Calu3 (cell line): ENCODE results near the gene TMEM37. TPM values are rescaled to one million over a fixed set of nuclear protein-coding genes. Genes with fewer than 3 reads are reported as not detected.

Source experiments
- BruUV-seq: library from RNA; stranded (reverse); fragments of 400-500 nt; replicated peaks from 2 replicates; lab custom pipeline; 2021; lab: Mats Ljungman, UMichigan
- CTCF ChIA-PET: fragments of 300-600 bp; sonication (Branson Sonifier 250); formaldehyde crosslinking; loops from one replicate; lab custom pipeline; 2022; ENCODE audit warnings: antibody characterized with exemption; lab: Charles Lee
- DNase-seq: peaks from one replicate; pipeline ENCODE4 v3.0.0; 2022
- H3K27ac Mint-ChIP-seq: one replicate; pipeline ENCODE4 v1.8.0; 2022; ENCODE audit warnings: mixed read lengths; ENCODE audit not compliant: unreplicated experiment
- H3K27me3 Mint-ChIP-seq: one replicate; pipeline ENCODE4 v1.8.0; 2022; ENCODE audit warnings: mixed read lengths; ENCODE audit not compliant: unreplicated experiment
- H3K36me3 Mint-ChIP-seq: one replicate; pipeline ENCODE4 v1.8.0; 2022; ENCODE audit warnings: mild to moderate bottlenecking, moderate library complexity, mixed read lengths; ENCODE audit not compliant: insufficient read depth, unreplicated experiment
- H3K4me1 Mint-ChIP-seq: one replicate; pipeline ENCODE4 v1.8.0; 2022; ENCODE audit warnings: mild to moderate bottlenecking, low read depth, mixed read lengths; ENCODE audit not compliant: unreplicated experiment
- H3K4me3 Mint-ChIP-seq: one replicate; pipeline ENCODE4 v1.8.0; 2022; ENCODE audit warnings: mild to moderate bottlenecking, low read depth, moderate library complexity, mixed read lengths; ENCODE audit not compliant: unreplicated experiment
- H3K9me3 Mint-ChIP-seq: one replicate; pipeline ENCODE4 v1.8.0; 2022; ENCODE audit warnings: low read depth, mixed read lengths; ENCODE audit not compliant: unreplicated experiment
- intact Hi-C: fragments of 100-400 bp; cut with micrococcal nuclease; formaldehyde crosslinking; loops from one replicate; pipeline ENCODE4 v1.10.0; 2022; ENCODE audit not compliant: unreplicated experiment
- total RNA-seq: library from RNA; stranded (reverse); gene quantifications from 2 replicates; pipeline ENCODE4 v1.2.3, GENCODE V29; 2022
- TF ChIP-seq, protein P1 (sequence below): fragments of 200-600 bp; IDR thresholded peaks from one replicate; pipeline ENCODE4 v1.8.0; 2022; ENCODE audit warnings: antibody characterized with exemption; ENCODE audit not compliant: unreplicated experiment

Gene TMEM37
- total RNA-seq, 1 experiment from 2014 or later, result 0.76 TPM

- no peaks in the 10 kb centered on the region for H3K27me3 Mint-ChIP-seq
- peaks cover 20% of the 10 kb centered on the region for H3K4me1 Mint-ChIP-seq
- intact Hi-C loops, result no loop called here
- BruUV-seq, result no TSS peak
- no peaks in the 10 kb centered on the region for H3K9me3 Mint-ChIP-seq
- H3K36me3 Mint-ChIP-seq, result no peaks in the 10 kb centered on the region
- TF ChIP-seq, protein P1, sequence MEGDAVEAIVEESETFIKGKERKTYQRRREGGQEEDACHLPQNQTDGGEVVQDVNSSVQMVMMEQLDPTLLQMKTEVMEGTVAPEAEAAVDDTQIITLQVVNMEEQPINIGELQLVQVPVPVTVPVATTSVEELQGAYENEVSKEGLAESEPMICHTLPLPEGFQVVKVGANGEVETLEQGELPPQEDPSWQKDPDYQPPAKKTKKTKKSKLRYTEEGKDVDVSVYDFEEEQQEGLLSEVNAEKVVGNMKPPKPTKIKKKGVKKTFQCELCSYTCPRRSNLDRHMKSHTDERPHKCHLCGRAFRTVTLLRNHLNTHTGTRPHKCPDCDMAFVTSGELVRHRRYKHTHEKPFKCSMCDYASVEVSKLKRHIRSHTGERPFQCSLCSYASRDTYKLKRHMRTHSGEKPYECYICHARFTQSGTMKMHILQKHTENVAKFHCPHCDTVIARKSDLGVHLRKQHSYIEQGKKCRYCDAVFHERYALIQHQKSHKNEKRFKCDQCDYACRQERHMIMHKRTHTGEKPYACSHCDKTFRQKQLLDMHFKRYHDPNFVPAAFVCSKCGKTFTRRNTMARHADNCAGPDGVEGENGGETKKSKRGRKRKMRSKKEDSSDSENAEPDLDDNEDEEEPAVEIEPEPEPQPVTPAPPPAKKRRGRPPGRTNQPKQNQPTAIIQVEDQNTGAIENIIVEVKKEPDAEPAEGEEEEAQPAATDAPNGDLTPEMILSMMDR, result no peak
- no peak for DNase-seq
- no peak overlapping the region for H3K4me3 Mint-ChIP-seq
- H3K27ac Mint-ChIP-seq, result no peak overlapping the region
- CTCF ChIA-PET, result no interaction called here
Measured at GRCh38 chr2:119438726-119439284, 7.2 kb downstream of the TMEM37 start.

- intact Hi-C loops, result no loop called here
- no TSS peak for BruUV-seq
- no peaks in the 10 kb centered on the region for H3K27me3 Mint-ChIP-seq
- H3K4me1 Mint-ChIP-seq, result peaks cover 10% of the 10 kb centered on the region
- no peaks in the 10 kb centered on the region for H3K36me3 Mint-ChIP-seq
- H3K27ac Mint-ChIP-seq, result no peak overlapping the region
- CTCF ChIA-PET, result interaction anchor here (1.7 kb wide), 1 partner anchor 37 kb away, joined by 4 read pairs; no protein-coding TSS in a partner anchor
- DNase-seq, result no peak
- no peaks in the 10 kb centered on the region for H3K9me3 Mint-ChIP-seq
- TF ChIP-seq, protein P1, result no peak
- H3K4me3 Mint-ChIP-seq, result no peak overlapping the region
Measured at GRCh38 chr2:119439574-119440500, 8.2 kb downstream of the TMEM37 start.

- TF ChIP-seq, protein P1, result no peak
- intact Hi-C loops, result no loop called here
- no TSS peak for BruUV-seq
Measured at GRCh38 chr2:119440501-119440870, 8.8 kb downstream of the TMEM37 start.

GRCh38 chr2:119440873-119441272 is 9.2 kb downstream of the TMEM37 start:
- no peaks in the 10 kb centered on the region for H3K9me3 Mint-ChIP-seq
- CTCF ChIA-PET, result interaction anchor here (1.7 kb wide), 1 partner anchor 36 kb away, joined by 4 read pairs; no protein-coding TSS in a partner anchor

More at GRCh38 chr2:119440501-119440870, 8.8 kb downstream of the TMEM37 start:
- H3K36me3 Mint-ChIP-seq, result no peaks in the 10 kb centered on the region
- H3K27ac Mint-ChIP-seq, result no peak overlapping the region
- H3K4me3 Mint-ChIP-seq, result no peak overlapping the region
- CTCF ChIA-PET, result interaction anchor here (1.7 kb wide), 1 partner anchor 36 kb away, joined by 4 read pairs; no protein-coding TSS in a partner anchor
- H3K9me3 Mint-ChIP-seq, result no peaks in the 10 kb centered on the region
- peaks cover 3% of the 10 kb centered on the region for H3K4me1 Mint-ChIP-seq
- DNase-seq, result no peak
- H3K27me3 Mint-ChIP-seq, result no peaks in the 10 kb centered on the region

More at GRCh38 chr2:119440873-119441272, 9.2 kb downstream of the TMEM37 start:
- Mint-ChIP-seq H3K27ac (no peak overlapping the region), H3K27me3 (peaks cover 2% of the 10 kb centered on the region), H3K4me3 (no peak overlapping the region), H3K4me1 (no peaks in the 10 kb centered on the region), H3K36me3 (no peaks in the 10 kb centered on the region)
- intact Hi-C loops, result no loop called here
- no peak for DNase-seq
- BruUV-seq, result no TSS peak
- TF ChIP-seq, protein P1, result no peak
